Choroid plexus epithelial cell (primary cell): ENCODE measurements around the gene MAN1A1.

Experiments
- DNase-seq: peaks from one replicate; pipeline ENCODE4 v3.0.0-alpha.2; 2010; ENCODE audit warnings: low read depth
- H3K4me3 ChIP-seq: 2 replicates; pipeline ENCODE4 v1.5.1; 2011; ENCODE audit warnings: low read depth, mild to moderate bottlenecking, control low read depth, low read length, moderate library complexity
- CTCF ChIP-seq: conservative IDR thresholded peaks from 2 replicates; pipeline ENCODE4 v1.5.1; 2011; ENCODE audit warnings: low read depth, mild to moderate bottlenecking, control low read depth, inconsistent platforms, low read length, moderate library complexity

Gene MAN1A1

GRCh38 chr6:119284861-119285521 lies 64.6 kb downstream of the MAN1A1 start:
- TF ChIP-seq CTCF = peak; percentile 53
- DNase-seq = peak; percentile 31
- no peak overlapping the region for H3K4me3 ChIP-seq

- H3K4me3 ChIP-seq = no peak overlapping the region
- DNase-seq = no peak
- no peak for TF ChIP-seq CTCF
These were observed 65.5 kb downstream of the MAN1A1 start for GRCh38 chr6:119283979-119284545.

GRCh38 chr6:119283214-119283613 lies 66.3 kb downstream of the MAN1A1 start:
- H3K4me3 ChIP-seq = no peak overlapping the region
- no peak for TF ChIP-seq CTCF
- peak; percentile 43 for DNase-seq

GRCh38 chr6:119280668-119281067 lies 68.9 kb downstream of the MAN1A1 start:
- TF ChIP-seq CTCF = no peak
- DNase-seq = peak; percentile 13
- H3K4me3 ChIP-seq = no peak overlapping the region

GRCh38 chr6:119280080-119280479 lies 69.5 kb downstream of the MAN1A1 start:
- TF ChIP-seq CTCF = no peak
- H3K4me3 ChIP-seq = no peak overlapping the region
- DNase-seq = no peak

- DNase-seq = no peak
- TF ChIP-seq CTCF = no peak
- no peak overlapping the region for H3K4me3 ChIP-seq
These were observed 70.9 kb downstream of the MAN1A1 start for GRCh38 chr6:119278625-119279024.

- no peak for DNase-seq
- no peak for TF ChIP-seq CTCF
- no peak overlapping the region for H3K4me3 ChIP-seq
These were observed 72.5 kb downstream of the MAN1A1 start for GRCh38 chr6:119277052-119277451.
